Measurements from ENCODE around the gene SLC25A51. TPM values are rescaled to one million over a fixed set of nuclear protein-coding genes. Genes with fewer than 3 reads are reported as not detected.

Gene SLC25A51
- total RNA-seq, 1 experiment from 2014 or later = 9.3 TPM

- BruUV-seq (replicated peaks) = no TSS peak
- Mint-ChIP-seq H3K4me1 (ENCODE audit: low read depth, unreplicated experiment) (no peaks in the 10 kb centered on the region), H3K27ac (ENCODE audit: unreplicated experiment) (no peak overlapping the region), H3K36me3 (ENCODE audit: insufficient read depth, unreplicated experiment) (no peaks in the 10 kb centered on the region), H3K4me3 (ENCODE audit: low read depth, unreplicated experiment) (peak overlapping the region; percentile 32), H3K27me3 (ENCODE audit: unreplicated experiment) (no peaks in the 10 kb centered on the region), H3K9me3 (ENCODE audit: low read depth, unreplicated experiment) (no peaks in the 10 kb centered on the region)
- no peak for TF ChIP-seq CTCF (IDR thresholded peaks at IDR 0.05; ENCODE audit: unreplicated experiment)
- CTCF ChIA-PET = no interaction called here
- DNase-seq = no peak
- intact Hi-C loops (cut with micrococcal nuclease; ENCODE audit: unreplicated experiment) = no loop called here
Observed at GRCh38 chr9:37902796-37903646, 906 bp downstream of the SLC25A51 start.

GRCh38 chr9:37902131-37902530 is 1.8 kb downstream of the SLC25A51 start:
- CTCF ChIA-PET = no interaction called here

GRCh38 chr9:37899041-37899440 is 4.9 kb downstream of the SLC25A51 start:
- DNase-seq = no peak
- Mint-ChIP-seq H3K4me1 (ENCODE audit: low read depth, unreplicated experiment) (no peaks in the 10 kb centered on the region), H3K4me3 (ENCODE audit: low read depth, unreplicated experiment) (no peak overlapping the region), H3K9me3 (ENCODE audit: low read depth, unreplicated experiment) (no peaks in the 10 kb centered on the region), H3K36me3 (ENCODE audit: insufficient read depth, unreplicated experiment) (peaks cover 9% of the 10 kb centered on the region), H3K27me3 (ENCODE audit: unreplicated experiment) (no peaks in the 10 kb centered on the region), H3K27ac (ENCODE audit: unreplicated experiment) (no peak overlapping the region)
- CTCF ChIA-PET = no interaction called here
- intact Hi-C loops (cut with micrococcal nuclease; ENCODE audit: unreplicated experiment) = no loop called here
- BruUV-seq (replicated peaks) = no TSS peak
- TF ChIP-seq CTCF (IDR thresholded peaks at IDR 0.05; ENCODE audit: unreplicated experiment) = no peak

More at GRCh38 chr9:37902131-37902530, 1.8 kb downstream of the SLC25A51 start:
- H3K27me3 Mint-ChIP-seq (ENCODE audit: unreplicated experiment) = no peaks in the 10 kb centered on the region
- H3K9me3 Mint-ChIP-seq (ENCODE audit: low read depth, unreplicated experiment) = no peaks in the 10 kb centered on the region
- no peak overlapping the region for H3K4me3 Mint-ChIP-seq (ENCODE audit: low read depth, unreplicated experiment)
- no peak for TF ChIP-seq CTCF (IDR thresholded peaks at IDR 0.05; ENCODE audit: unreplicated experiment)
- intact Hi-C loops (cut with micrococcal nuclease; ENCODE audit: unreplicated experiment) = no loop called here
- H3K4me1 Mint-ChIP-seq (ENCODE audit: low read depth, unreplicated experiment) = no peaks in the 10 kb centered on the region
- H3K27ac Mint-ChIP-seq (ENCODE audit: unreplicated experiment) = no peak overlapping the region
- no peak for DNase-seq
- no peaks in the 10 kb centered on the region for H3K36me3 Mint-ChIP-seq (ENCODE audit: insufficient read depth, unreplicated experiment)
- no TSS peak for BruUV-seq (replicated peaks)

GRCh38 chr9:37897665-37898064 is 6.3 kb downstream of the SLC25A51 start:
- peaks cover 9% of the 10 kb centered on the region for H3K36me3 Mint-ChIP-seq (ENCODE audit: insufficient read depth, unreplicated experiment)
- CTCF ChIA-PET = no interaction called here
- intact Hi-C loops (cut with micrococcal nuclease; ENCODE audit: unreplicated experiment) = no loop called here
- H3K27me3 Mint-ChIP-seq (ENCODE audit: unreplicated experiment) = no peaks in the 10 kb centered on the region
- no TSS peak for BruUV-seq (replicated peaks)
- no peak for TF ChIP-seq CTCF (IDR thresholded peaks at IDR 0.05; ENCODE audit: unreplicated experiment)
- no peak overlapping the region for H3K4me3 Mint-ChIP-seq (ENCODE audit: low read depth, unreplicated experiment)
- H3K4me1 Mint-ChIP-seq (ENCODE audit: low read depth, unreplicated experiment) = no peaks in the 10 kb centered on the region
- no peak for DNase-seq
- no peak overlapping the region for H3K27ac Mint-ChIP-seq (ENCODE audit: unreplicated experiment)
- no peaks in the 10 kb centered on the region for H3K9me3 Mint-ChIP-seq (ENCODE audit: low read depth, unreplicated experiment)
